Measurements from ENCODE around the gene TIMM23B. TPM values are rescaled to one million over a fixed set of nuclear protein-coding genes. Genes with fewer than 3 reads are reported as not detected.
"Not testable (repeated sequence)": the region's sequence is repeated elsewhere in the genome, so short reads cannot be mapped to it uniquely, and the experiment has no call there.

The TIMM23B gene
- total and polyA plus RNA-seq, 2 of the 8 experiments (the other 6 are each of a cell fraction or from before 2014, with no cell fraction given), result 12.3 to 14.4 TPM

GRCh38 chr10:49942339-49942705, 469 bp downstream of the TIMM23B start:
- Histone ChIP-seq H4K8ac (ENCODE audit: extremely low read depth, insufficient read depth, low read length) (peak overlapping the region; percentile 3; the same call in 1 of the 2 replicates), H3K4me2 (ENCODE audit: insufficient read depth in 1 of 2, low read depth in 2 of 2, low read length in 2 of 2) (peak overlapping the region; percentile 80 to 83), H3K18ac (ENCODE audit: extremely low read depth, low read length) (peak overlapping the region; percentile 48; the same call in 1 of the 2 replicates), H3K9ac (replicated peaks in 1 of 4; ENCODE audit: extremely low read depth in 1 of 4, low read depth in 3 of 4, low read length in 3 of 4) (peak overlapping the region; percentile 78 to 86 (median 82)), H3K4me3 (ENCODE audit: extremely low read depth in 1 of 4, insufficient read depth in 2 of 4, low read depth in 3 of 4, low read length in 4 of 4) (peak overlapping the region; percentile 68 to 86 (median 78)), H3K79me2 (ENCODE audit: control insufficient read depth in 1 of 2, insufficient read depth in 2 of 2, low read length in 2 of 2) (peaks cover 9 to 52% of the 10 kb centered on the region in 2 experiments), H3K27ac (ENCODE audit: low read depth, low read length) (peak overlapping the region; percentile 70)
- FAIRE-seq; H3K56ac ChIP-seq (replicated peaks; ENCODE audit: insufficient read length, low read depth, low read length); H3K9me3 ChIP-seq (ENCODE audit: insufficient read depth in 2 of 2, low read depth in 1 of 2, low read length in 1 of 2); POLR2A ChIA-PET (ENCODE audit: partially characterized antibody); H3K4me1 ChIP-seq (replicated peaks in 1 of 4; ENCODE audit: control insufficient read depth in 3 of 4, insufficient read depth in 4 of 4, low read length in 3 of 4); H4K5ac ChIP-seq (ENCODE audit: insufficient read length, low read depth, low read length); H2BK5ac ChIP-seq (ENCODE audit: low read depth, low read length); H2AFZ ChIP-seq (ENCODE audit: low read length); H3K36me3 ChIP-seq (ENCODE audit: control insufficient read depth in 2 of 4, insufficient read depth in 4 of 4, low read length in 3 of 4); DNase-seq (ENCODE audit: low read depth in 1 of 2, low spot score in 2 of 2); H3K79me1 ChIP-seq (ENCODE audit: low read depth, low read length); H4K20me1 ChIP-seq (replicated peaks in 1 of 2; ENCODE audit: control insufficient read depth in 1 of 2, insufficient read depth in 2 of 2, low read length in 2 of 2); H3K23ac ChIP-seq (ENCODE audit: insufficient read length); H2BK20ac ChIP-seq (ENCODE audit: low read length); H3K23me2 ChIP-seq (ENCODE audit: low read depth, low read length); H3K27me3 ChIP-seq (replicated peaks in 1 of 4; ENCODE audit: control insufficient read depth in 3 of 4, extremely low read depth in 1 of 4, insufficient read depth in 3 of 4, low read length in 3 of 4); H2BK15ac ChIP-seq (ENCODE audit: low read length); H3K14ac ChIP-seq (ENCODE audit: insufficient read length); H2AK5ac ChIP-seq (ENCODE audit: low read depth, low read length); H3K4ac ChIP-seq (replicated peaks; ENCODE audit: insufficient read length, low read depth, low read length); H2BK120ac ChIP-seq (replicated peaks; ENCODE audit: low read depth, low read length); H4K91ac ChIP-seq (replicated peaks; ENCODE audit: insufficient read length, low read length); H2BK12ac ChIP-seq (ENCODE audit: low read depth, low read length): not testable (repeated sequence)
- CTCF ChIA-PET (ENCODE audit: partially characterized antibody), result interaction anchor here (1.2 kb wide), 1 partner anchor 349 kb away, joined by 4 read pairs; no protein-coding TSS in a partner anchor
- WGBS, 2 experiments (ENCODE audit: extremely low coverage in 1 of 2, insufficient coverage in 1 of 2, insufficient read length in 1 of 2, insufficient replicate concordance in 2 of 2, low coverage in 1 of 2, low lambda C conversion rate in 2 of 2, missing lambda C conversion rate in 1 of 2), result 3% methylated on average over 12 of the region's 12 CpGs; no CpG with 5 or more reads in 1 of the 2 experiments

GRCh38 chr10:49943607-49944006, 1.8 kb downstream of the TIMM23B start:
- peak overlapping the region in 1 of 2 experiments; percentile 83; a peak in 1 of 4 replicates for H3K4me2 ChIP-seq (ENCODE audit: insufficient read depth in 1 of 2, low read depth in 2 of 2, low read length in 2 of 2)
- H3K14ac ChIP-seq (ENCODE audit: insufficient read length); H2BK20ac ChIP-seq (ENCODE audit: low read length); H3K4me1 ChIP-seq (replicated peaks in 1 of 4; ENCODE audit: control insufficient read depth in 3 of 4, insufficient read depth in 4 of 4, low read length in 3 of 4); H3K9me3 ChIP-seq (ENCODE audit: insufficient read depth in 2 of 2, low read depth in 1 of 2, low read length in 1 of 2); H4K8ac ChIP-seq (ENCODE audit: extremely low read depth, insufficient read depth, low read length); H3K4me3 ChIP-seq (ENCODE audit: extremely low read depth in 1 of 4, insufficient read depth in 2 of 4, low read depth in 3 of 4, low read length in 4 of 4); H2BK5ac ChIP-seq (ENCODE audit: low read depth, low read length); H2AK5ac ChIP-seq (ENCODE audit: low read depth, low read length); H3K18ac ChIP-seq (ENCODE audit: extremely low read depth, low read length); DNase-seq (ENCODE audit: low read depth in 1 of 2, low spot score in 2 of 2); H3K27me3 ChIP-seq (replicated peaks in 1 of 4; ENCODE audit: control insufficient read depth in 3 of 4, extremely low read depth in 1 of 4, insufficient read depth in 3 of 4, low read length in 3 of 4); H3K4ac ChIP-seq (replicated peaks; ENCODE audit: insufficient read length, low read depth, low read length); H2BK120ac ChIP-seq (replicated peaks; ENCODE audit: low read depth, low read length); H3K79me1 ChIP-seq (ENCODE audit: low read depth, low read length); H3K56ac ChIP-seq (replicated peaks; ENCODE audit: insufficient read length, low read depth, low read length); H4K91ac ChIP-seq (replicated peaks; ENCODE audit: insufficient read length, low read length); FAIRE-seq; H2BK12ac ChIP-seq (ENCODE audit: low read depth, low read length); H4K20me1 ChIP-seq (replicated peaks in 1 of 2; ENCODE audit: control insufficient read depth in 1 of 2, insufficient read depth in 2 of 2, low read length in 2 of 2); H3K23ac ChIP-seq (ENCODE audit: insufficient read length); H2AFZ ChIP-seq (ENCODE audit: low read length); H4K5ac ChIP-seq (ENCODE audit: insufficient read length, low read depth, low read length); H2BK15ac ChIP-seq (ENCODE audit: low read length); H3K36me3 ChIP-seq (ENCODE audit: control insufficient read depth in 2 of 4, insufficient read depth in 4 of 4, low read length in 3 of 4); H3K9ac ChIP-seq (replicated peaks in 1 of 4; ENCODE audit: extremely low read depth in 1 of 4, low read depth in 3 of 4, low read length in 3 of 4); H3K27ac ChIP-seq (ENCODE audit: low read depth, low read length); H3K23me2 ChIP-seq (ENCODE audit: low read depth, low read length): not testable (repeated sequence)
- 83% methylated on average over 2 of the region's 2 CpGs; no CpG with 5 or more reads in 1 of the 2 experiments for WGBS, 2 experiments (ENCODE audit: extremely low coverage in 1 of 2, insufficient coverage in 1 of 2, insufficient read length in 1 of 2, insufficient replicate concordance in 2 of 2, low coverage in 1 of 2, low lambda C conversion rate in 2 of 2, missing lambda C conversion rate in 1 of 2)
- ChIA-PET CTCF (ENCODE audit: partially characterized antibody) (interaction anchor here (0.6 kb wide), 1 partner anchor 95 kb away, joined by 3 read pairs; no protein-coding TSS in a partner anchor), POLR2A (ENCODE audit: partially characterized antibody) (interaction anchor here (0.6 kb wide), 1 partner anchor 620 kb away, joined by 5 read pairs; no protein-coding TSS in a partner anchor)
- peaks cover 9 to 45% of the 10 kb centered on the region in 2 experiments for H3K79me2 ChIP-seq (ENCODE audit: control insufficient read depth in 1 of 2, insufficient read depth in 2 of 2, low read length in 2 of 2)

All from H1 (cell line).